DND-41 (cell line): Measurements from ENCODE around the gene DGKG.

Experiments
- ATAC-seq: fragments of 200-7000 bp; cut with Tn5 transposase; 3 replicates; pipeline ENCODE4 v1.9.1; 2021; ENCODE audit warnings: low read depth; ENCODE audit not compliant: insufficient read depth
- DNase-seq: peaks from one replicate; pipeline ENCODE4 v3.0.0-alpha.2; 2020
- H2AFZ ChIP-seq: 2 replicates; pipeline ENCODE4 v1.6.0; 2012; ENCODE audit warnings: low read depth, low read length
- H3K27ac ChIP-seq: 2 replicates; pipeline ENCODE4 v1.5.1; 2012; ENCODE audit warnings: low read length, inconsistent platforms
- H3K27me3 ChIP-seq: fragments of 200-600 bp; sonication (generic); 2 replicates; pipeline ENCODE4 v1.6.0; 2012; ENCODE audit warnings: low read length, mild to moderate bottlenecking, inconsistent platforms; ENCODE audit not compliant: insufficient read depth, poor library complexity
- H3K36me3 ChIP-seq: 2 replicates; pipeline ENCODE4 v1.5.1; 2012; ENCODE audit warnings: low read length, inconsistent platforms; ENCODE audit not compliant: insufficient read depth
- H3K4me1 ChIP-seq: 2 replicates; pipeline ENCODE4 v1.5.1; 2012; ENCODE audit warnings: mild to moderate bottlenecking, low read length; ENCODE audit not compliant: insufficient read depth
- H3K4me2 ChIP-seq: 2 replicates; pipeline ENCODE4 v1.6.0; 2012; ENCODE audit warnings: mild to moderate bottlenecking, moderate library complexity, low read length, inconsistent platforms; ENCODE audit not compliant: insufficient read depth
- H3K4me3 ChIP-seq, 2 experiments: fragments of 200-600 bp in 1 of 2; shearing (Covaris generic) in 1 of 2; 2 replicates each; pipeline ENCODE4 v1.5.1; 2012 to 2016; ENCODE audit warnings: inconsistent platforms in 2 of 2, low read length in 2 of 2, mild to moderate bottlenecking in 2 of 2, low read depth in 1 of 2, moderate library complexity in 1 of 2
- H3K79me2 ChIP-seq: 2 replicates; pipeline ENCODE4 v1.6.0; 2012; ENCODE audit warnings: low read length, inconsistent platforms; ENCODE audit not compliant: insufficient read depth
- H3K9ac ChIP-seq: 2 replicates; pipeline ENCODE4 v1.6.0; 2012; ENCODE audit warnings: low read depth, mild to moderate bottlenecking, inconsistent platforms, low read length, moderate library complexity
- H3K9me3 ChIP-seq: 2 replicates; pipeline ENCODE4 v1.5.1; 2012; ENCODE audit warnings: low read length, moderate library complexity, mild to moderate bottlenecking, inconsistent platforms; ENCODE audit not compliant: insufficient read depth, severe bottlenecking
- H4K20me1 ChIP-seq: 2 replicates; pipeline ENCODE4 v1.6.0; 2012; ENCODE audit warnings: low read length; ENCODE audit not compliant: insufficient read depth
- EZH2 ChIP-seq: IDR thresholded peaks from 3 replicates; pipeline ENCODE4 v1.6.1; 2012; ENCODE audit warnings: borderline replicate concordance, low read depth, mild to moderate bottlenecking, moderate library complexity, low read length, inconsistent platforms; ENCODE audit not compliant: severe bottlenecking
- TF ChIP-seq, protein P1 (sequence below): IDR thresholded peaks from 2 replicates; pipeline ENCODE4 v1.5.1; 2012; ENCODE audit warnings: borderline replicate concordance, low read length, moderate library complexity, mild to moderate bottlenecking; ENCODE audit not compliant: poor library complexity, severe bottlenecking; ENCODE audit errors: extremely low read depth

The DGKG gene

DNA sequence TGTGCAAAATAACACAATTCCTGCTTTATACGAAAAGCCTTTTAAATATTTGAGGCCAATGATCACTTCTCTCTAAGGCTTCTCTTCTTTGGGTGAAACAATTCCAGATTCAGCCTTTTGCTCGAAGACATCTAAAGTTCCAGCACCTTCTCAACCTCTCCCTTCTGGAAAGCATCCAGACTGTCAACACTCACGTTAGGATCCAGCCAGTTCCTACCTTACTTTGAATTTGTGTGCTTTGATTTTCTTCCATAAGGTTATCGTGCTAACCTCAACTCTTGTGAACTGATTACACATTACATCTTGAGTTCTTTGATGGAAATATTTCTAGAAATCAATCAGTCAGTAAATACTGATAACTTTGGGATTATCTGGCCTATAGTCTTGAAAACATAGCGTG lies 127.9 kb downstream of the DGKG start:
- TF ChIP-seq, protein P1, sequence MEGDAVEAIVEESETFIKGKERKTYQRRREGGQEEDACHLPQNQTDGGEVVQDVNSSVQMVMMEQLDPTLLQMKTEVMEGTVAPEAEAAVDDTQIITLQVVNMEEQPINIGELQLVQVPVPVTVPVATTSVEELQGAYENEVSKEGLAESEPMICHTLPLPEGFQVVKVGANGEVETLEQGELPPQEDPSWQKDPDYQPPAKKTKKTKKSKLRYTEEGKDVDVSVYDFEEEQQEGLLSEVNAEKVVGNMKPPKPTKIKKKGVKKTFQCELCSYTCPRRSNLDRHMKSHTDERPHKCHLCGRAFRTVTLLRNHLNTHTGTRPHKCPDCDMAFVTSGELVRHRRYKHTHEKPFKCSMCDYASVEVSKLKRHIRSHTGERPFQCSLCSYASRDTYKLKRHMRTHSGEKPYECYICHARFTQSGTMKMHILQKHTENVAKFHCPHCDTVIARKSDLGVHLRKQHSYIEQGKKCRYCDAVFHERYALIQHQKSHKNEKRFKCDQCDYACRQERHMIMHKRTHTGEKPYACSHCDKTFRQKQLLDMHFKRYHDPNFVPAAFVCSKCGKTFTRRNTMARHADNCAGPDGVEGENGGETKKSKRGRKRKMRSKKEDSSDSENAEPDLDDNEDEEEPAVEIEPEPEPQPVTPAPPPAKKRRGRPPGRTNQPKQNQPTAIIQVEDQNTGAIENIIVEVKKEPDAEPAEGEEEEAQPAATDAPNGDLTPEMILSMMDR, result no peak
- no peak for TF ChIP-seq EZH2
- Histone ChIP-seq H3K9ac (no peak overlapping the region), H3K4me1 (no peaks in the 10 kb centered on the region), H3K79me2 (no peaks in the 10 kb centered on the region), H3K9me3 (no peaks in the 10 kb centered on the region), H2AFZ (no peak overlapping the region), H3K27me3 (peaks cover 6% of the 10 kb centered on the region), H3K4me2 (no peak overlapping the region), H4K20me1 (no peaks in the 10 kb centered on the region), H3K27ac (no peak overlapping the region), H3K36me3 (no peaks in the 10 kb centered on the region), H3K4me3 (no peak overlapping the region)
- ATAC-seq (no peak), DNase-seq (no peak)

DNA sequence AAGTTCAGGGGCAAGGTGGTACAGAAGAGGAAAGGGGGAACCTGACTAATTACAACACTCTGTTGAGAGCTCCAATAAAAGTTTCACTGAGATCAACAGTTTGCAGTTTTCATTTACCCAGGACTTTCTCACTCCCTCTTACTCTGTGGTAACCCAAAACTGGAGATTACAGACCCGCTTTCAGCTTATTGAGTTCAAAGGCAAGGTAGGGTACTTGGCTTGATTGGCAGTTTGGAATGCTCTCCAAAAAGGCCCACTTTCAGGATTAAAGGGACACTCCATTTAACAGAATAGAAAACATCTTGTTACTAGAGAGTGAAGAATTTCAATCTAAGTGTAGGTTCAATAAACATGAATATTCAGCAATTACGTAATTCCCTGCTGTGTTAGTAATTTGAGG lies 135.6 kb downstream of the DGKG start:
- Histone ChIP-seq H4K20me1 (no peaks in the 10 kb centered on the region; the same call in 1 of the 2 replicates), H3K27ac (no peak overlapping the region), H3K36me3 (no peaks in the 10 kb centered on the region), H3K27me3 (peaks cover 19% of the 10 kb centered on the region), H3K4me1 (no peaks in the 10 kb centered on the region), H3K4me2 (no peak overlapping the region), H3K9ac (no peak overlapping the region), H3K79me2 (no peaks in the 10 kb centered on the region), H3K4me3 (no peak overlapping the region), H3K9me3 (no peaks in the 10 kb centered on the region), H2AFZ (no peak overlapping the region)
- ATAC-seq (no peak), DNase-seq (no peak)
- TF ChIP-seq, protein P1, result no peak
- no peak for TF ChIP-seq EZH2

DNA sequence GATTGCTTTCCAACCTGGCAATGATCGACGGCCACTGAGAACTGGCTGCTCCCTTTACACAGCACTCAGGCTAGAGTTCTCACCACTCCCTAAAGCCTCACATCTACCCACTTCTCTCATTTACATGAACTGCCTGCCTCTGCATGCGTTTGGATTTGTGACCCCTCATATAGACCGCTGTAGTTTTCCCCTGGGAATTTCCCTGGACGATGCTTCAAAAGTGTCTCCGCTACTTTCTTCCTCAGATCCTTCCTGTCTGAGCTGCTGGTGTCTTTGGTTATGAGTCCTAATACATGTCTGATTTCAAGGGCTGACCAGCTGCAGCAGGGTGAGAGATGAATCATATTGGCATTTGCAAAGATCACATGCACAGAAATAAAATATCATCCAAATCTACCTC lies 136.4 kb downstream of the DGKG start:
- Histone ChIP-seq H3K79me2 (no peaks in the 10 kb centered on the region), H3K27me3 (peaks cover 19% of the 10 kb centered on the region)

More for the DNA sequence above, 136.4 kb downstream of the DGKG start:
- ATAC-seq, result no peak
- Histone ChIP-seq H3K4me2 (no peak overlapping the region), H3K4me3 (no peak overlapping the region), H3K9ac (no peak overlapping the region), H3K4me1 (no peaks in the 10 kb centered on the region), H3K9me3 (no peaks in the 10 kb centered on the region), H4K20me1 (no peaks in the 10 kb centered on the region; the same call in 1 of the 2 replicates), H2AFZ (no peak overlapping the region), H3K27ac (no peak overlapping the region), H3K36me3 (no peaks in the 10 kb centered on the region)
- no peak for DNase-seq
- TF ChIP-seq, protein P1, result no peak
- no peak for TF ChIP-seq EZH2
